NCI-H1417 treated with DMSO at 0.1 percent for 48 hours (cell line): ENCODE data around the gene RIMKLA.

Experiments used
- DNase-seq: peaks from one replicate; lab custom pipeline; 2025; lab: John Stamatoyannopoulos, UW

Gene RIMKLA

DNA sequence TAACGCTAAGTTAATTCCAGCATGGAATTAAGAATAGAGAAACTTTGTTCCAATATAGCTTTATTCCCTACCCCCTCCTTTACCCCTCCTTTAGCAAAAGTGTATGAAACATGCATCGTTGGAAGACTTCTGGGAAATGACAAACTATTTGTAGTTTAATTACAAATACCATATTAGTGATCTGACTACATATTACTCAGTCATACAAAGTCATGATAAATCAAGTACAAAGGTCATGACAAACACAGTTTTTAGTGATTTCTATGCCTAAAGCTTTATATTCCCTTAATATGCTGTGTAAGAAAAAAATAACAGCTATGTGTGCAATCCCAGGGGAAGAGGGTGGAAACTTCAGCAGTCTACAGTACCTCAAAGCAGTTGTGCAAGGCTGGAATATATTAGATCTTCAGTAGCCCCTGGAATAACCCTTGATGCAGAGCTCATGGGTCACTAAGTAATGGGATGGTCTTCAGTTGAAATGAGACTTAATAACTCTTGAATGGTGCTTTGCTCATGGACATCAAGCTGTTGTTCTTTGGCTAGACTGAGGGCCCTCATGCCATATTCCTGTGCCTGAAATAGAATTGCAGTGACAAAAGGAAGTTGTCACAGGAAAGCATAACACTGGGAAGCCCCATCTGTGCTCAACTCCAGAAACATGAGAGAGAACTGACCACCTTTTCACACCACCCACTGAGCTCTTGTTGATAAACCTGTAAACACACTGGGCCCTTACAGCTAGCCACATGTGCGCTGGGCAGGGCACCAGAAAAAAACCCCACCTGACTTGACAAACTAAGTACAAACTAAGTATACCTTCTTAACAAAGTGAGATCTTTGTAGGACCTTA lies 49.9 kb downstream of the RIMKLA start:
- no peak for DNase-seq

DNA sequence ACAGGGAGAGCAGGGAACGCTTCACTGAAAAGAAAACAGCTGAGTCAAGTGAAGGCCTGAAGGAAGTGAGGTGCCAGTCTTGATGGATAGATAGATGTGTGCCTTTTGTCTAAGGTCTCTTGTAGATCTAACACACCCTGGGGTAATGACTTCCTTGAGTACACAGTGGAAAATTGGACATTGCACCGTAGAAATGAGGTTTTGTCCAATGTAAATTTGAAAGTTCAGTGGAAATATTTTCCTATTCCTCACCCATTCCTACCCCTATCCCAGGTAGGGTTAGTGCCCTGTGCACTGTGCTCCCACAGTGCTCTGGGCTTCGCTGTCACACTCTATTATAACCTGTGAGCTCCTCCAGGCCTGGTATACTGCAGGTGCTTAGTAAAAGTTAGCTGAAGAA lies 50.9 kb downstream of the RIMKLA start:
- no peak for DNase-seq

DNA sequence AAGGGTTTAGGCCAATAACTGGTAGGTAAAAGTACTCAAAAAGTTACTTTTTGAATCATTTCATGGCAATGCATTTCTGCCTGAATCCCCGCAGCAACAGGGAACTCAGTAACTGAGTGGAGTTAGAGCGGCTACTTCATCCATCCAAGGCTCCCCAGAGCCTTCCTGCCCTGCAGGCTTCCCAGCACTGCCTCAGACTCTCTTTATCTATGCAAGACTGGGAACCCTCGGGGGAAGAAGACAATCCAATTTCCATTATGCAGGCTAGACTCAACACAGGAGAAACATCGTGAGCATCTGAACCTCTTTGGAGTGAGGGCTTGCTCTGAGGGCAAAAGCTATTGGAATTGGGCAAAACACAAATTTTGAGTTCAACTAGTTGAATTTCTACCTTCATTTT lies 52.1 kb downstream of the RIMKLA start:
- DNase-seq = no peak

DNA sequence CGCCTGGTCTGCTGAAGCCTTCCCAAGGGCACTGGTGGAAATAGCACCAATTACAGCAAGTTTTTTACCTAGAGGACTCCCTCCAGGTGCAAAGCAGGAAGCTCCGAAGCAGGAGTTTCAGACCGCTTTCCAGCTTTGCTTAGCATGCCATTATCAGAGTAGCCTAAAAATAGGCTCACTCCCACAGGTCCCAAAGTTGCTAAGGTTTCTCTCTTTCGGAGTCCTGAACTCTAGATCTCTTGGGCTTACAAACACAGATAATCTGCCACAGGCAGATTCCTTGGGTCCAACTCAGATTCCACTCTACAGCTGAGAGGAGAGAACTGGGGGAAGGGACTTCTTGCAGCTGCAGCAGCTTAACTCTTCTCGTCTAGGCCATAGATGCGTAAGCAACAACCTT lies 52.8 kb downstream of the RIMKLA start:
- DNase-seq = no peak

DNA sequence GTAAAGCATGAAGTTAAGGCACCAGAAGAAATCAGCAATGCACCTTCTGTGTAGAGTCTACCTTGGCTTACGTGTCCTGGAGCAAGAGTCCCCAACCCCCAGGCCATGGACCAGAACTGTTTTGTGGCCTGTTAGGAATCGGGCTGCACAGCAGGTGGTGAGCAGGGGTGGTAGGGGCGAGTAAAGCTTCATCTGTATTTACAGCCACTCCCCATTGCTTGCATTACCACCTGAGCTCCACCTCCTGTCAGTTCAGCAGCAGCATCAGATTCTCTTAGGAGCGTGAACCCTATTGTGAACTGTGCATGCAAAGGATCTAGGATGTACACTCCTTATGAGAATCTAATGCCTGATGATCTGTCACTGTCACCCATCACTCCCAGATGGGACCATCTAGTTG lies 53.7 kb downstream of the RIMKLA start:
- DNase-seq = no peak

- DNase-seq = no peak
Observed at GRCh38 chr1:42439940-42440339, 59.3 kb downstream of the RIMKLA start.

GRCh38 chr1:42442662-42443061 lies 62.1 kb downstream of the RIMKLA start:
- no peak for DNase-seq

DNA sequence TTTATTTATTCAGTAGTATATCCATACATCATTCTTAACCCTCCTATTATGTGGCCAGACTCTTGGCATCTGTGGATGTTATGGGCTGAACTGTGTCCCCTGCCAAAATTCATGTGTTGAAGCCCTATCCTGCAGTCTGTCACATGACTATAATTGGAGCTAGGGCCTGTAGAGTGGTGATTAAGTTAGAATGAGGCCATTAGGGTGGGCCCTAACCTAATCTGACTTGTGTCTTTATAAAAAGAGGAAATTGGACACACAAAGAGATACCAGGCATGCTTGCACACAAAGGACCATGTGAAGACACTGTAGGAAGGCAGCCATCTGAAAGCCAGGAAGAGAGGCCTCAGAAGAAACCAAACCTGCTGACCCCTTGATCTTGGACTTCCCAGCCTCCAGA lies 68.7 kb downstream of the RIMKLA start:
- no peak for DNase-seq

DNA sequence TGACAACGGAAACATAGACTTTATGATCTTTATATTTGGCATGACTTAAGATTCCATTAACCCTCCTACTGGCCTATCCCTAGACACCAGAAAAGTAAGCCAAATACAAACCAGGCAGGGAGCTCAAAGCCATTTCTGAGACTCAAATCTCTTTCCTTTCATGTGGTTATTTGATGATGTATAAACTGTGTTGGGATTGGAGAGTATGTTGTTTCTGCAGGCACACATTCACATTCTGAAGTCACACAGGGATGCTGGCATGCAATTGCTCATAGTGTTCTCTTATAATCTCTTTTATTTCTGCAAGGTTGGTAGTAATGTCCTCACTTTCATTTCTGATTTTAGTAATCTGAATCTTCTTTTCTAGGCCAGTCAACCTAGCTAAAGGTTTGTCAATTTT lies 69.5 kb downstream of the RIMKLA start:
- DNase-seq = no peak

DNA sequence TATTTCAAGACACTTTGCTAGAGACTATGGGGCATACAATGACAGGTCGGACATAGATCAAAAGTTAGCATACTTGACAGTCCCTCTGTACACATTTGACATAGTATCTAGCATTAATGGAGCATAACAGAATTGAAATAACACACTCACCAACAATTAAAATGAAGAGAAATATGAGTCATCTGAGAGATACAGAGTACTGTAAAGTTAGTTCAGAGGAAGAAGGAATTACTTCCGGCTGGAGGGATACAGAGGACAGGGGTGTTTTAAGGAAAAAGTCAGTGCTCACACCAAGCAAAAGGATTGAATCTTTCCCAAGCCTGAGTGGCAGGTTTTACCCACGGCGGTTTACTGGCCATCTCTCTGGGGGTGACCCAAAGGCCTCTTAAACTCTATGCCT lies 72.8 kb downstream of the RIMKLA start:
- no peak for DNase-seq

GRCh38 chr1:42454403-42454802 lies 73.8 kb downstream of the RIMKLA start:
- DNase-seq = no peak

GRCh38 chr1:42456010-42456753 lies 75.6 kb downstream of the RIMKLA start, which contains the start of the genes PPCS and ZMYND12:
TSS of gene PPCS (plus strand) at chr1:42456543. CDS start at chr1:42456566, 23 bp downstream.
TSS of gene ZMYND12 (minus strand) at chr1:42456022. CDS start at chr1:42455997, 25 bp downstream.
- peak; percentile 77 for DNase-seq

- no peak for DNase-seq
Observed at GRCh38 chr1:42456754-42457089, 76.1 kb downstream of the RIMKLA start.

- no peak for DNase-seq
Observed at GRCh38 chr1:42461196-42461595, 80.6 kb downstream of the RIMKLA start.

DNA sequence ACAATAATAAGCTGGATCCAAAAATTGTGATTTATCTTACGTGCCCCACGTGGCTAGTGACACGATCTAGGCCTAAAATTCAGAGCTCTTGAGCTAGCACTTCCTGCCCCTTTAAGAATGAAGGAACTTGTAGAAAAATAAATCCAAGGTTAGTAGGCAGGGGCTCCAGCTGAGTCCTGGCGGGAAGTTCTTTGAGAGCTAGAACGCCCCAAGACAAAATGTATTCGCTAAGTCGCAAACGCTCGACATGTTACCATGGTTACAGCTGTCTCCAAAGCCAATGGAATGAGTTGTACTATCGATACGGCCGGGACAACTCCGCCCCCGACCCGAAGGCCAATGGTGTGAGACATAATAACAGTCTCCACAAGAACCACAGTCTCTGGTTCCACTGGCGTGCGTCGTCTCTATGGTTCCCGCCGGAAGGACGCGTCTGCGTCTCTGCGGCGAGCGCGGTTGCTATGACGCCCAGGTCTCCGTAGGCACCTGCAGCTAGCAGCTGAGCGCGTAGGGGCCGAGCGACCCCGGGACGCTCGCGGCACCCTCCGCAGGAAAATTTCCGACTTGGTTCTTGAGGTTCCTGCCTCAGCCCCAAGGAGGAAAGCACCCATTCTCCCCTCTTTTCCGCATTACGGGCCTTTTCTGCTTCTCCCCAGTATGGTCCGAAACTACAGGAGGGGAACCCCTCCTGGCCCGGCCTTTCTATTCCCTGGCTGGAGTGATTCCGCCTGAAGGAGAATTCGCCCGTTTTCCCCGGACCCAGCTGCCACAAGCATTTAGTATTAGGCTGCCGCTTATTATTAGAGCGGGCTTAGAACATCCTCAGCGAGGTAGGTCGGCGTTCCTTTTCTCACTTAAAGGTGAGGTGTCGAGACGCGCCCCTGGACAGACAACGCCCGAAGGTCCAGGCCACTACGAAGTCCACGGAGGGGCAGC lies 82.5 kb downstream of the RIMKLA start, which contains the start of gene CCDC30:
Gene CCDC30, plus strand, starts transcription at position 459 of the 936 bp plus-strand sequence. CDS start 17,266 bp downstream, outside the sequence.
- DNase-seq = peak; percentile 96

- DNase-seq = no peak
Observed at GRCh38 chr1:42463921-42464320, 83.3 kb downstream of the RIMKLA start.

DNA sequence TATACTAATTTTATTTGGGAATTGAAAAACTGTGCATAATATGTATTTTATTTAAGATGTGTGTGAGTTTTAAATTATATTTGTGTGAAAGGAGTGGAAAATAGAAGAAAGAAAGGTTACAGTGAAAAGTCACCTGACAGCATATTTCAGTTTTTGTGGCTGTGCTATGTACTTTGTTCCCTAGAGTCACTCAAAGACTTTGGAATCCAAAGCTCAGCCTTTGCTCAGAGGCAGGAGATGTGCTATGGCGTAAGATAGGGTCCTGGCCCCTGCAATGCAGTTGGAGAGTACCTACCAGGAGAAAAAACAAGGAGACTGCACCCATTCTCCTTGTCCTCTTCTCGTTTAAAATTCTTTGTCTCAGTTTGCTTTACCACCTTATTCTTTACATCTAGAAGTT lies 85.4 kb downstream of the RIMKLA start:
- DNase-seq = no peak

- no peak for DNase-seq
Observed at GRCh38 chr1:42469727-42470126, 89.1 kb downstream of the RIMKLA start.
